Retinal pigment epithelial cell (primary cell): ENCODE results near the gene PARD3.

Experiments used
- DNase-seq: peaks from one replicate; pipeline ENCODE4 v3.0.0-alpha.2; 2010; ENCODE audit warnings: low read depth
- H3K4me3 ChIP-seq: 2 replicates; pipeline ENCODE4 v1.5.1; 2011; ENCODE audit warnings: mild to moderate bottlenecking, low read length, control low read depth, moderate library complexity
- TF ChIP-seq, protein P1 (sequence below): conservative IDR thresholded peaks from 2 replicates; pipeline ENCODE4 v1.5.1; 2011; ENCODE audit warnings: low read depth, low read length, control low read depth, inconsistent platforms

Gene PARD3

DNA sequence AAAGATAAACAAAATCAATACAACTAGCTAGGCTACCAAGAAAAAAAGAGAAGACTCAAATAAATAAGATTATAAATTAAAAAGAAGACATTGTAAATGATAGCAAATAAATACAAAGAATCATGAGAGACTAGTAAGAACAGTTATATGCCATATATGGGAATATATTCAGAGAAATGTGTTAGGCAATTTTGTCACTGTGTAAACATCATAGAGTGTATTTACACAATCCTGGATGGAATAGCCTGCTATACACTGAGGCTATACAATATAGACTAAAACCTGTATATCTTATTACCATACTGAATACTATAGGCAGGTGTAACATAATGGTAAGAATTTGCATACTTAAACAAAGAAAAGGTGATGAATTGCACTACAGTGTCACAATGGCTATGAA, 717.4 kb downstream of the PARD3 start:
- TF ChIP-seq, protein P1, sequence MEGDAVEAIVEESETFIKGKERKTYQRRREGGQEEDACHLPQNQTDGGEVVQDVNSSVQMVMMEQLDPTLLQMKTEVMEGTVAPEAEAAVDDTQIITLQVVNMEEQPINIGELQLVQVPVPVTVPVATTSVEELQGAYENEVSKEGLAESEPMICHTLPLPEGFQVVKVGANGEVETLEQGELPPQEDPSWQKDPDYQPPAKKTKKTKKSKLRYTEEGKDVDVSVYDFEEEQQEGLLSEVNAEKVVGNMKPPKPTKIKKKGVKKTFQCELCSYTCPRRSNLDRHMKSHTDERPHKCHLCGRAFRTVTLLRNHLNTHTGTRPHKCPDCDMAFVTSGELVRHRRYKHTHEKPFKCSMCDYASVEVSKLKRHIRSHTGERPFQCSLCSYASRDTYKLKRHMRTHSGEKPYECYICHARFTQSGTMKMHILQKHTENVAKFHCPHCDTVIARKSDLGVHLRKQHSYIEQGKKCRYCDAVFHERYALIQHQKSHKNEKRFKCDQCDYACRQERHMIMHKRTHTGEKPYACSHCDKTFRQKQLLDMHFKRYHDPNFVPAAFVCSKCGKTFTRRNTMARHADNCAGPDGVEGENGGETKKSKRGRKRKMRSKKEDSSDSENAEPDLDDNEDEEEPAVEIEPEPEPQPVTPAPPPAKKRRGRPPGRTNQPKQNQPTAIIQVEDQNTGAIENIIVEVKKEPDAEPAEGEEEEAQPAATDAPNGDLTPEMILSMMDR: no peak
- no peak for DNase-seq
- no peak overlapping the region for H3K4me3 ChIP-seq

DNA sequence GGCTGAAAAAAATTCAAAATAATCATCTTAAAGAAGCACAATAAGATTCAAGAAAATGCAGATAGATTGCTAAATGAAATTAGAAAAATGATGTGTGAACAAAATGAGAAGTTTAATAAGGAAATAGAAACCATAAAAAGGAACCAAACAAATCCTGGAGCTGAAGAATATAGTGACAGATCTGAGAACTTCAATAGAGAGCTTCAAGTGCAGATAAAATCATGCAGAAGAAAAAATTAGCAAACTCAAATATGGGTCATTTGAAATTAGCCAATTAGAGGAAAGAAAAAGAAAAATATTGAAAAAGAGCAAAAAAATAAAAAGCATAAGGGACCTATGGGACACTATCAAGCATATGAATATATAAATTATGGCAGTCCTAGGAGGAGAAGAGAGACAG, 720.1 kb downstream of the PARD3 start:
- H3K4me3 ChIP-seq: no peak overlapping the region
- no peak for DNase-seq
- TF ChIP-seq, protein P1: no peak

DNA sequence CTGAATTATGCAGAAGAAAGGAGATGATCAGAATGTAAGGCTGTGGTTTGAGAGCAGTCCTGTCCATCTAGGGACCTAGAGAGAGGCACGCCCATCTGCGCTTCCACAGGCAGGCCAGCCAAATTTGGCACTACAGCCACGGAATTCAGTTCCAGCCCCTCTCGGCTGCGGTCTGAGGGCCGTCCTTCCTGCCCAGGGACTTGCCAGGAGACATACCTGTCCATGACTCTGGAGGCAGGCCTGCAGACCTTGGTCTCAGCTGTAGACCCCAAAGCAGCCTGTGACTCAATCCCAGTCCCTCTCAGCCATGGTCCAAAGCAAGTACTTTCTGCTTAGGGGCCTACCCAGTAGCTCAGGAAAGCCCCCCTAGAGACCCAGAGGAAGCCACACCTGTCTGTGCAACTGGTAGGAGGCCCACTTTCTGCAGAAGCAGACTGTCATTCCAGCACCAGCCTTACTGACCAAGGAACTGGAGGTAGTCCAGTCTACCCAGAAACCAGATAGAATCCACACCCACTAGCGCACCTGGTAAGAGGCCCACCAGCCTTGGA, 720.9 kb downstream of the PARD3 start:
- TF ChIP-seq, protein P1: no peak
- no peak for DNase-seq
- H3K4me3 ChIP-seq: no peak overlapping the region

DNA sequence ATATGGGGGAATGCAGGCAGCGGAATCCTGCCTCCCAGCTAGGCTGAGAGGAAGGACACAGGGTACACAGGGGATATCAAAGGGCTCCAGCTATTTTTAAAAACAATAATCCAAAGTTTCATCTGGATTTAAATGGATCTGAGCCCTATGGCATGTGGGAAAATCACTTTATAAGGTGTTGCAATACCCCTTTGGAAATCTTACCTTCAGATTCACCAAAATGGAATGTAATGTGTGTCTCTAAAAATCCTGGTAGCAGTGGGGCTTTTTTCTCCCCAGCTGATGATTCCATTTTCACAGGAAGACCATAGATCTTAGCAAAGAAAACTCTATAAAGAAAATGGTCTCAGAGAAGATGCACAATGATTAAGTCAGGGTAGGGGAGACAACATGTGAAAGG, 722.2 kb downstream of the PARD3 start:
- no peak overlapping the region for H3K4me3 ChIP-seq
- DNase-seq: no peak
- TF ChIP-seq, protein P1: no peak

DNA sequence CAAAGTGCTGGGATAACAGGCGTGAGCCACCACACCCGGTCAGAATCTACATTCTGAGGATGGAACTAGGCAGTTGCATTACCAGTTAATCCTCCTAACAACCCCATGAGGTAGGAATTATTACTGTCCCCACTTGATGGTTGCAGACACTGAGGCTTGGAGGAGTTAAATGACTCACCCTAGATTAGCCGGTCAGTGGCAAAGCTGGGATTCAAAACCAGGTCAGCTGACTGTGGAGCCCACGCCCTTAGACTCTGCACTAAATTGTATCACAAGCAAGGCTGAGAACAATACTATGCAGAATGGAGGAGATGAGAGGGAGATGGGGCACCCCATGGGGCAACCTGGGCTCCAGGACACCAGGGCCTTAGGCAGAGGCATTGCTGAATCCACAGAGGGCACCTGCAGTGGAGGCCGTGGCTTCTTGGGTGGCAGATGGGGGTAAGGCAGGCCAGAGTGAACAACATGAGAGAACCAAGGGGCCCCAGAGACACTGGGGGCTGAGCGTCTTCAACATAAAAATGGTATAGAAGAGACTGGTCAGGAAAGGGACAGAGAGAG, 723.4 kb downstream of the PARD3 start:
- TF ChIP-seq, protein P1: no peak
- H3K4me3 ChIP-seq: no peak overlapping the region
- DNase-seq: no peak

DNA sequence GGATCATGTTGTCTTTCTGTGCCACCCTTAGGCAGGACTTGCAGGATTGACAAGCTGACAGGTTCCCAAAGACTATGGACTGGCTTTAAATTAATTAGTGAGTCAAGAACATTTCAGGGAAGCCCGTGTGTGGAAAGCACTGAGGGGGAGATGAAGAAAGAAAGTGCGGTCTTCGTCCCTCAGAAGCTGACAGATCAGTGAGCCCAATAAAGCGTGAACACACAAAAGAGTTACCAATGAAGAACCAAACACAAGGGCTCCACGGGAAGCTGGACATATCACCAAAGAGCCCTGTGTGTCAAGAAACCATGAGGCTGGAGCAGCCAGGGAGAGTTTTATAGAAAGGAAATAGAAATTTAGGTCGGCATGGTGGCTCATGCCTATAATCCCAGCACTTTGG, 725.8 kb downstream of the PARD3 start:
- no peak for DNase-seq
- TF ChIP-seq, protein P1: no peak
- H3K4me3 ChIP-seq: no peak overlapping the region

DNA sequence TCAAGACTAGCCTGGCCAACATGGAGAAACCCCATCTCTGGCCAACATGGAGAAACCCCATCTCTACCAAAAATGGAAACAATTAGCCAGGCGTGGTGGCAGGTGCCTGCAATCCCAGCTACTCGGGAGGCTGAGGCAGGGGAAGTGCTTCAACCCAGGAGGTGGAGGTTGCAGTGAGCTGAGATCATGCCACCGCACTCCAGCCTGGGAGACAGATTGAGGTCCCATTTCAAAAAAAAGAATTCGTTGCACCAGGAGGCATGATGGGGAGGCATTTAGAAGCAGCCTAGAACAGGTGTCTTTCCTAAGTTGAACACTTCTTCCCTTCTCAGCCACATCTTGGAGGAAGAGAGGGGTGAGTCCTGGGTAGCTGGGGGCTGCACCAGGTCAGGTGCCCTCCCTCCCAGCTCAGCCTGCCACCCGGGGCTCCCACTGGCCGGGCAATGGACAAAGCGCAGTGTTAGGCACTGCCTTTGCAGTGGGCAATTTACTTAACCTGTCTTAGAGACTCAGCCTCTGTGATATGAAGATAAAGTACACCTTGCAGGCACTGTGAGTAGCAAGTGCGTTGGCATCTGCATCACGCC, 726.8 kb downstream of the PARD3 start:
- TF ChIP-seq, protein P1: no peak
- no peak for DNase-seq
- H3K4me3 ChIP-seq: no peak overlapping the region
